Prostate gland (tissue), 2 donors: Measurements from ENCODE around the gene TEX14. TPM values are rescaled to one million over a fixed set of nuclear protein-coding genes. Genes with fewer than 3 reads are reported as not detected.

Source experiments
- DNase-seq: peaks from one replicate; pipeline ENCODE4 v3.0.0-alpha.2; 2019; ENCODE audit warnings: low spot score
- H3K27ac ChIP-seq, 2 donors: fragments of 200-600 bp; sonication (generic); 2 replicates each; pipeline ENCODE4 v1.5.1; 2017 to 2019
- H3K27me3 ChIP-seq: fragments of 200-600 bp; sonication (generic); replicated peaks from 2 replicates; pipeline ENCODE4 v1.5.1; 2019; ENCODE audit not compliant: insufficient read depth
- H3K36me3 ChIP-seq, 2 donors: fragments of 200-600 bp; sonication (generic); 1 replicate in 1 of 2; 2 replicates in 1 of 2; pipeline versions ENCODE4 v1.5.1 to v1.8.1; 2017 to 2019
- H3K4me1 ChIP-seq: fragments of 200-600 bp; sonication (generic); replicated peaks from 2 replicates; pipeline ENCODE4 v1.5.1; 2019
- H3K4me3 ChIP-seq, 2 donors: fragments of 200-600 bp; sonication (generic); 2 replicates each; pipeline ENCODE4 v1.5.1; 2017 to 2019
- H3K9me3 ChIP-seq: fragments of 200-600 bp; sonication (generic); 2 replicates; pipeline ENCODE4 v1.5.1; 2017
- CTCF ChIP-seq, 4 experiments: fragments of 200-600 bp in 2 of 4; fragments of 450-650 bp in 2 of 4; sonication (generic) in 2 of 4; IDR thresholded peaks; 1 replicate in 3 of 4; 2 replicates in 1 of 4; pipeline ENCODE4 v1.5.1; 2016 to 2019; ENCODE audit warnings: antibody characterized with exemption in 4 of 4, mild to moderate bottlenecking in 2 of 4, moderate library complexity in 2 of 4
- POLR2A ChIP-seq: fragments of 450-650 bp; IDR thresholded peaks from one replicate; pipeline ENCODE4 v1.6.1; 2016; ENCODE audit warnings: antibody characterized with exemption, mild to moderate bottlenecking
- POLR2AphosphoS5 ChIP-seq: sonication (generic); formaldehyde crosslinking; IDR thresholded peaks from one replicate; pipeline ENCODE4 v1.6.1; 2017; ENCODE audit warnings: antibody characterized with exemption
- WGBS: methylation state at CpG from one replicate; pipeline ENCODE4 v1.1.5; 2018; 5-methylcytosine and 5-hydroxymethylcytosine counted together
- intact Hi-C: fragments of 100-400 bp; cut with DNase I; formaldehyde crosslinking; loops from one replicate; pipeline ENCODE4 v1.14.2; 2022
- total RNA-seq, 2 donors: library from RNA; depleted of rRNA; stranded (reverse); fragments of >200 nt; gene quantifications; one replicate each; pipeline ENCODE4 v1.1.0, GENCODE V29; 2016

The TEX14 gene
- total RNA-seq, 2 donors from 2014 or later = 0.50 to 14.3 TPM

- H3K4me3 ChIP-seq = no peak overlapping the region
- intact Hi-C loops = no loop called here
- H3K4me1 ChIP-seq = no peaks in the 10 kb centered on the region
- DNase-seq = no peak
- H3K36me3 ChIP-seq = no peaks in the 10 kb centered on the region
- no peak overlapping the region for H3K27ac ChIP-seq
- TF ChIP-seq CTCF (IDR thresholded peaks at IDR 0.05) = no peak
- TF ChIP-seq POLR2A = no peak
- TF ChIP-seq POLR2AphosphoS5 = no peak
- H3K27me3 ChIP-seq = no peaks in the 10 kb centered on the region
- no peaks in the 10 kb centered on the region for H3K9me3 ChIP-seq
These were observed 89.9 kb downstream of the TEX14 start for GRCh38 chr17:58601976-58602375.

- no peak for DNase-seq
- H3K27ac ChIP-seq = no peak overlapping the region
- H3K9me3 ChIP-seq = no peaks in the 10 kb centered on the region
- no peaks in the 10 kb centered on the region for H3K36me3 ChIP-seq
- no peaks in the 10 kb centered on the region for H3K27me3 ChIP-seq
- WGBS = 92% methylated on average over 3 of the region's 3 CpGs
- no peak overlapping the region for H3K4me3 ChIP-seq
- no peak for TF ChIP-seq CTCF (IDR thresholded peaks at IDR 0.05)
- no peak for TF ChIP-seq POLR2A
- no peak for TF ChIP-seq POLR2AphosphoS5
- intact Hi-C loops = no loop called here
- H3K4me1 ChIP-seq = no peaks in the 10 kb centered on the region
These were observed 94.5 kb downstream of the TEX14 start for GRCh38 chr17:58597371-58597770.

- no peaks in the 10 kb centered on the region for H3K9me3 ChIP-seq
- DNase-seq = no peak
- TF ChIP-seq POLR2A (no peak), CTCF (IDR thresholded peaks at IDR 0.05) (no peak), POLR2AphosphoS5 (no peak)
- WGBS = 65% methylated on average over 5 of the region's 5 CpGs
- no peaks in the 10 kb centered on the region for H3K4me1 ChIP-seq
- H3K27me3 ChIP-seq = no peaks in the 10 kb centered on the region
- no peak overlapping the region for H3K4me3 ChIP-seq
- intact Hi-C loops = no loop called here
- no peak overlapping the region for H3K27ac ChIP-seq
- no peaks in the 10 kb centered on the region for H3K36me3 ChIP-seq
These were observed 96.6 kb downstream of the TEX14 start for GRCh38 chr17:58595194-58595792.

- TF ChIP-seq CTCF (IDR thresholded peaks at IDR 0.05) = no peak
- no peak for TF ChIP-seq POLR2AphosphoS5
- no peak for TF ChIP-seq POLR2A
- intact Hi-C loops = no loop called here
- Histone ChIP-seq H3K27me3 (no peaks in the 10 kb centered on the region), H3K27ac (no peak overlapping the region), H3K9me3 (no peaks in the 10 kb centered on the region), H3K36me3 (no peaks in the 10 kb centered on the region), H3K4me1 (no peaks in the 10 kb centered on the region), H3K4me3 (no peak overlapping the region)
- no peak for DNase-seq
- 75% methylated on average over 1 of the region's 1 CpG for WGBS
These were observed 98.7 kb downstream of the TEX14 start for GRCh38 chr17:58593123-58593522.

GRCh38 chr17:58591455-58591854, 100.4 kb downstream of the TEX14 start:
- no peaks in the 10 kb centered on the region for H3K36me3 ChIP-seq
- H3K27ac ChIP-seq = no peak overlapping the region
- DNase-seq = no peak
- H3K4me3 ChIP-seq = no peak overlapping the region
- intact Hi-C loops = no loop called here
- no peaks in the 10 kb centered on the region for H3K27me3 ChIP-seq
- H3K4me1 ChIP-seq = no peaks in the 10 kb centered on the region
- 91% methylated on average over 6 of the region's 6 CpGs for WGBS
- TF ChIP-seq POLR2A (no peak), POLR2AphosphoS5 (no peak), CTCF (IDR thresholded peaks at IDR 0.05) (no peak)
- no peaks in the 10 kb centered on the region for H3K9me3 ChIP-seq
